ENCODE measurements around the gene UNC13C.

GRCh38 chr15:54298396-54298795 lies 320.2 kb downstream of the UNC13C start:
- TF ChIP-seq CTCF (IDR thresholded peaks at IDR 0.05 in 2 of 3, conservative IDR thresholded peaks at IDR 0.05 in 1 of 3; ENCODE audit: borderline replicate concordance in 1 of 3, insufficient read depth in 1 of 3, low read depth in 2 of 3, low read length in 2 of 3), result no peak
- TF ChIP-seq ELF1 (IDR thresholded peaks at IDR 0.05; ENCODE audit: borderline replicate concordance, low read depth), result no peak
- no peak for TF ChIP-seq JUND (IDR thresholded peaks at IDR 0.05)
- TF ChIP-seq, protein P1, sequence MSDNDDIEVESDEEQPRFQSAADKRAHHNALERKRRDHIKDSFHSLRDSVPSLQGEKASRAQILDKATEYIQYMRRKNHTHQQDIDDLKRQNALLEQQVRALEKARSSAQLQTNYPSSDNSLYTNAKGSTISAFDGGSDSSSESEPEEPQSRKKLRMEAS (IDR thresholded peaks at IDR 0.05), result no peak
- no peak for TF ChIP-seq SIN3A (IDR thresholded peaks at IDR 0.05; ENCODE audit: low read depth)
- TF ChIP-seq SRF (IDR thresholded peaks at IDR 0.05; ENCODE audit: low read depth), result no peak
- no peak for TF ChIP-seq YY1 (IDR thresholded peaks at IDR 0.05; ENCODE audit: extremely low read depth, insufficient replicate concordance, low read depth, low read length)

All from HCT116 (cell line).